ENCODE data around the gene CTSL.

DNA sequence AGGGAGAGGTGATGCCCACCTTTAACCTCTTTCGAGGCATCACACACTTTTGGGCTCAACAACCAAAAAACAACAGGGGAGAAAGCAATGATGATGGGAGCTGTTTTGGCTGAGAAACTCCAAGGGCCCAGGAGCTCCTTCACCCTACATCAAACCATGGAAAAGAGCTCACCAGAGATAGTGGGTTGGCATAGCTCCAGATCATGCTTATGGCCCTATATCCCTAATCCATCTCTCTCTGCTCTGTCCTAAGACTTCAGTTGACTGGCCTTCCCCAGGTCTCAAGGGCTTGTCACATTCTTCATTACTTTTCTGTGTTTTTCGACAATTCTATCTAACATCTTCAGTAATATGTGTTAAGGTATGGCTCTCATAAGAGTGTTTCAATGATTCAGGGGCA lies 5.7 kb upstream of the CTSL start:
- TF ChIP-seq, protein P1, sequence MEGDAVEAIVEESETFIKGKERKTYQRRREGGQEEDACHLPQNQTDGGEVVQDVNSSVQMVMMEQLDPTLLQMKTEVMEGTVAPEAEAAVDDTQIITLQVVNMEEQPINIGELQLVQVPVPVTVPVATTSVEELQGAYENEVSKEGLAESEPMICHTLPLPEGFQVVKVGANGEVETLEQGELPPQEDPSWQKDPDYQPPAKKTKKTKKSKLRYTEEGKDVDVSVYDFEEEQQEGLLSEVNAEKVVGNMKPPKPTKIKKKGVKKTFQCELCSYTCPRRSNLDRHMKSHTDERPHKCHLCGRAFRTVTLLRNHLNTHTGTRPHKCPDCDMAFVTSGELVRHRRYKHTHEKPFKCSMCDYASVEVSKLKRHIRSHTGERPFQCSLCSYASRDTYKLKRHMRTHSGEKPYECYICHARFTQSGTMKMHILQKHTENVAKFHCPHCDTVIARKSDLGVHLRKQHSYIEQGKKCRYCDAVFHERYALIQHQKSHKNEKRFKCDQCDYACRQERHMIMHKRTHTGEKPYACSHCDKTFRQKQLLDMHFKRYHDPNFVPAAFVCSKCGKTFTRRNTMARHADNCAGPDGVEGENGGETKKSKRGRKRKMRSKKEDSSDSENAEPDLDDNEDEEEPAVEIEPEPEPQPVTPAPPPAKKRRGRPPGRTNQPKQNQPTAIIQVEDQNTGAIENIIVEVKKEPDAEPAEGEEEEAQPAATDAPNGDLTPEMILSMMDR (IDR thresholded peaks at IDR 0.05): no peak
- no peak for TF ChIP-seq POLR2A (IDR thresholded peaks at IDR 0.05)

Measured in heart left ventricle (tissue), 13 donors.